HL-60 (cell line): Measurements from ENCODE around the gene NOS1.

ENCODE experiments used
- DNase-seq, 2 experiments: peaks; one replicate each; pipeline ENCODE4 v3.0.0-alpha.2; 2010 to 2020; ENCODE audit warnings: low read depth in 1 of 2, low spot score in 1 of 2
- H3K27ac ChIP-seq: fragments of 250-450 bp; sonication (Bioruptor Pico); replicated peaks from 2 replicates; pipeline ENCODE4 v1.5.1; 2020; ENCODE audit warnings: mild to moderate bottlenecking, moderate library complexity
- H3K27me3 ChIP-seq: fragments of 250-450 bp; sonication (Bioruptor Pico); 2 replicates; pipeline ENCODE4 v1.5.1; 2021; ENCODE audit warnings: mild to moderate bottlenecking, moderate library complexity; ENCODE audit not compliant: insufficient read depth, poor library complexity, severe bottlenecking
- H3K4me3 ChIP-seq: replicated peaks from 2 replicates; pipeline ENCODE4 v1.5.1; 2011; ENCODE audit warnings: mild to moderate bottlenecking, control low read depth, low read length; ENCODE audit not compliant: insufficient read depth
- GABPA ChIP-seq: IDR thresholded peaks from 2 replicates; pipeline ENCODE4 v1.6.1; 2012; ENCODE audit warnings: low read depth
- POLR2AphosphoS5 ChIP-seq: IDR thresholded peaks from 2 replicates; pipeline ENCODE4 v1.6.1; 2012; ENCODE audit warnings: low read depth
- SPI1 ChIP-seq: IDR thresholded peaks from 2 replicates; pipeline ENCODE4 v1.6.1; 2012; ENCODE audit warnings: low read depth, mild to moderate bottlenecking, borderline replicate concordance
- TF ChIP-seq, protein P1 (sequence below): IDR thresholded peaks from one replicate; pipeline ENCODE4 v1.5.1; 2011; ENCODE audit warnings: low read length, control low read depth, inconsistent platforms; ENCODE audit not compliant: insufficient read depth
- TF ChIP-seq, protein P2 (sequence below): IDR thresholded peaks from 2 replicates; pipeline ENCODE4 v1.6.1; 2012; ENCODE audit warnings: low read depth; ENCODE audit not compliant: insufficient replicate concordance

The NOS1 gene

DNA sequence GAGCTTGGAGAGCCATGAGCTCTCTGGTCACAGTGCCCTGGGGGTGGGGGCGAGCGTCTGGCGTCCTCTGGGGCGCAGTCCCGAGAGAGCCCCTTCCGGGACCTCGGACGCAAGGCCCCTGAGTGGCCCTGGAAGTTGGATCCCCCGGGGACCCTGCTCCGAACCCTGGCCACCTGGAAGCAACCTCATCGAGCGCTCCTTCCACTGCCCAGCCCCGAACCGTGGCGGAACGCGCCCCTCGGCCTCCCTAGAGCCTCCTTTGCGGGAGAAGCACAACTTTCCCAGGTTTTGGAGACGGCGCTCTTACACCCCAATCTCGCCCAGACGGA lies 1.2 kb downstream of the NOS1 start:
- H3K4me3 ChIP-seq: no peak overlapping the region
- peaks cover 43% of the 10 kb centered on the region for H3K27me3 ChIP-seq
- DNase-seq: no peak
- no peak overlapping the region for H3K27ac ChIP-seq
- TF ChIP-seq, protein P1, sequence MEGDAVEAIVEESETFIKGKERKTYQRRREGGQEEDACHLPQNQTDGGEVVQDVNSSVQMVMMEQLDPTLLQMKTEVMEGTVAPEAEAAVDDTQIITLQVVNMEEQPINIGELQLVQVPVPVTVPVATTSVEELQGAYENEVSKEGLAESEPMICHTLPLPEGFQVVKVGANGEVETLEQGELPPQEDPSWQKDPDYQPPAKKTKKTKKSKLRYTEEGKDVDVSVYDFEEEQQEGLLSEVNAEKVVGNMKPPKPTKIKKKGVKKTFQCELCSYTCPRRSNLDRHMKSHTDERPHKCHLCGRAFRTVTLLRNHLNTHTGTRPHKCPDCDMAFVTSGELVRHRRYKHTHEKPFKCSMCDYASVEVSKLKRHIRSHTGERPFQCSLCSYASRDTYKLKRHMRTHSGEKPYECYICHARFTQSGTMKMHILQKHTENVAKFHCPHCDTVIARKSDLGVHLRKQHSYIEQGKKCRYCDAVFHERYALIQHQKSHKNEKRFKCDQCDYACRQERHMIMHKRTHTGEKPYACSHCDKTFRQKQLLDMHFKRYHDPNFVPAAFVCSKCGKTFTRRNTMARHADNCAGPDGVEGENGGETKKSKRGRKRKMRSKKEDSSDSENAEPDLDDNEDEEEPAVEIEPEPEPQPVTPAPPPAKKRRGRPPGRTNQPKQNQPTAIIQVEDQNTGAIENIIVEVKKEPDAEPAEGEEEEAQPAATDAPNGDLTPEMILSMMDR: no peak
- TF ChIP-seq SPI1 (no peak), POLR2AphosphoS5 (no peak), GABPA (no peak)
- TF ChIP-seq, protein P2, sequence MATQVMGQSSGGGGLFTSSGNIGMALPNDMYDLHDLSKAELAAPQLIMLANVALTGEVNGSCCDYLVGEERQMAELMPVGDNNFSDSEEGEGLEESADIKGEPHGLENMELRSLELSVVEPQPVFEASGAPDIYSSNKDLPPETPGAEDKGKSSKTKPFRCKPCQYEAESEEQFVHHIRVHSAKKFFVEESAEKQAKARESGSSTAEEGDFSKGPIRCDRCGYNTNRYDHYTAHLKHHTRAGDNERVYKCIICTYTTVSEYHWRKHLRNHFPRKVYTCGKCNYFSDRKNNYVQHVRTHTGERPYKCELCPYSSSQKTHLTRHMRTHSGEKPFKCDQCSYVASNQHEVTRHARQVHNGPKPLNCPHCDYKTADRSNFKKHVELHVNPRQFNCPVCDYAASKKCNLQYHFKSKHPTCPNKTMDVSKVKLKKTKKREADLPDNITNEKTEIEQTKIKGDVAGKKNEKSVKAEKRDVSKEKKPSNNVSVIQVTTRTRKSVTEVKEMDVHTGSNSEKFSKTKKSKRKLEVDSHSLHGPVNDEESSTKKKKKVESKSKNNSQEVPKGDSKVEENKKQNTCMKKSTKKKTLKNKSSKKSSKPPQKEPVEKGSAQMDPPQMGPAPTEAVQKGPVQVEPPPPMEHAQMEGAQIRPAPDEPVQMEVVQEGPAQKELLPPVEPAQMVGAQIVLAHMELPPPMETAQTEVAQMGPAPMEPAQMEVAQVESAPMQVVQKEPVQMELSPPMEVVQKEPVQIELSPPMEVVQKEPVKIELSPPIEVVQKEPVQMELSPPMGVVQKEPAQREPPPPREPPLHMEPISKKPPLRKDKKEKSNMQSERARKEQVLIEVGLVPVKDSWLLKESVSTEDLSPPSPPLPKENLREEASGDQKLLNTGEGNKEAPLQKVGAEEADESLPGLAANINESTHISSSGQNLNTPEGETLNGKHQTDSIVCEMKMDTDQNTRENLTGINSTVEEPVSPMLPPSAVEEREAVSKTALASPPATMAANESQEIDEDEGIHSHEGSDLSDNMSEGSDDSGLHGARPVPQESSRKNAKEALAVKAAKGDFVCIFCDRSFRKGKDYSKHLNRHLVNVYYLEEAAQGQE: no peak

DNA sequence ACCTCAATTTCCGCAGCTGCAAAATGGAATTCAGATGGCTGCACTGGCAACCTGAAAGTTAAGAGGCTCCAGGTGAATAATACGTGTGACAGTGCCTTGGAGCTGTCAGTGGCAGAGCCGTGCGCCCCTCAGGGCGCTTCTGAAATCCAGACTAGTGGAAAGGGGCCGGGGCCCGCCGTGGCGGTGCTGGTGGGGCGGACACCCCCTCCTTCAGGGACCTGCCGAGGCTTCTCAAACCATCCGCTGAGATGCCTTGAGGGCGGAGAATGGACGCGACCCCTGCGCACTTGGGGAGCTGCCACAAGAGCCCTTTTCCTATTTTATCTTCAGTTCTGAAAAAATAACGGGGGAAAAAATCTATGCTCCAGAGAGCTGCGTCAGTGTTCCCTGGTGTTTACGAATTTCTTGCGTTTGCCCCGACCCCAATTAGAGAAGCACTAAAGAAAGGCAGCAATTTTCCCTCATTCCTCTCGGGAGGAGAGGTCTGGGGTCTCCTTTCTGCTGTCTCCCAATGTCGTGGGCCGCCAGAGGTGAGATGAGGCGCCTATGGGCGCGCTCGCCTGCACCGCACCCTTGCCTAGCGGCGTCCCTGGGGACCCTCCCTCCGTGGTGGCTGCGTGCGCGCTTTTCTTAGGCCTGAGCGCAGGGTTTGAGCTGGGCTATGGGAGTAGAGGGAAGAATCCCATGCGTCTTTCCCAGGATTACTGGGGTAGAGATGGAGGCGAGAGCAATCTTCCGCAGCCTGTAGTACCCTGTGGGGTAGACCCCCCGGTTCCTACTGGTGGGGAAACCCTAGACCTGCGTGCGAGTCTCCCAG lies 2.2 kb downstream of the NOS1 start:
- H3K27ac ChIP-seq: no peak overlapping the region
- DNase-seq: no peak
- TF ChIP-seq, protein P2: no peak
- no peak for TF ChIP-seq POLR2AphosphoS5
- no peak for TF ChIP-seq SPI1
- H3K27me3 ChIP-seq: peaks cover 40% of the 10 kb centered on the region
- no peak overlapping the region for H3K4me3 ChIP-seq

DNA sequence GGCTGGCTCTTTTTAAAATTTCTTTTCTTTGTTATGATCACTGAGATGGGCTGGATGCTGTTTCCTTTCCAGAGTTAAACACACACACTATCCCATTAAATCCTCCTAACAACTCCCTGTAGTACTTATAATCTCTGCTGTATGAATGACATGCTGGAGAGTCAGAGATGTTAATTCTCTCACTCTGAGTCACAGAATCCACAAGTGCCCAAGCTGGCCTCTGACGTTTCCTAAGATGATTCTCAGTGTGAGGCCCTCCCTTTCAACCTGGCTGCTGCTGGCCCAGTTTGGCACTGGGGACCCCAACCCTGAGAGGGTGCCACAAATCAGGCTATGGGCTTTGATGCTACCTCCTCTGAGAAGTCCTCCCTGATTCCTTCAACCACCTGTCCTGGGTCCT lies 5.4 kb downstream of the NOS1 start:
- Histone ChIP-seq H3K27me3 (peaks cover 23% of the 10 kb centered on the region), H3K4me3 (no peak overlapping the region), H3K27ac (no peak overlapping the region)
- no peak for DNase-seq
- TF ChIP-seq GABPA: no peak
- TF ChIP-seq POLR2AphosphoS5: no peak
- TF ChIP-seq SPI1: no peak
- TF ChIP-seq, protein P2: no peak
- TF ChIP-seq, protein P1: no peak
